Smooth muscle cell of the brain vasculature (primary cell): ENCODE measurements around the gene KIF5A.

Source experiments
- DNase-seq: peaks from one replicate; pipeline ENCODE4 v3.0.0-alpha.2; 2012; ENCODE audit warnings: low read depth, low spot score

Gene KIF5A

GRCh38 chr12:57535764-57536596, 13.9 kb upstream of the KIF5A start:
- no peak for DNase-seq

GRCh38 chr12:57536597-57536942, 13.3 kb upstream of the KIF5A start:
- no peak for DNase-seq

GRCh38 chr12:57539134-57539768, 10.6 kb upstream of the KIF5A start:
- no peak for DNase-seq

GRCh38 chr12:57541001-57541400, 8.8 kb upstream of the KIF5A start:
- no peak for DNase-seq

- no peak for DNase-seq
Measured at GRCh38 chr12:57541717-57542116, 8.1 kb upstream of the KIF5A start.

- no peak for DNase-seq
Measured at GRCh38 chr12:57543581-57543980, 6.3 kb upstream of the KIF5A start.

- DNase-seq = no peak
Measured at GRCh38 chr12:57545809-57546437, 3.9 kb upstream of the KIF5A start.

GRCh38 chr12:57546438-57547287, 3.2 kb upstream of the KIF5A start, which contains the start of gene DCTN2:
Gene DCTN2 (minus strand): TSS chr12:57547192. CDS start chr12:57547063, 129 bp downstream.
- DNase-seq = peak; percentile 88

- DNase-seq = no peak
Measured at GRCh38 chr12:57547288-57548012, 2.4 kb upstream of the KIF5A start.

- no peak for DNase-seq
Measured at GRCh38 chr12:57548013-57548315, 1.9 kb upstream of the KIF5A start.

- DNase-seq = no peak
Measured at GRCh38 chr12:57548488-57548887, 1.4 kb upstream of the KIF5A start.

- DNase-seq = no peak
Measured at GRCh38 chr12:57549203-57549908, 488 bp upstream of the KIF5A start.

GRCh38 chr12:57550641-57551549, 1.1 kb downstream of the KIF5A start:
- DNase-seq = no peak

GRCh38 chr12:57551637-57552305, 1.9 kb downstream of the KIF5A start:
- no peak for DNase-seq

GRCh38 chr12:57552306-57552651, 2.4 kb downstream of the KIF5A start:
- no peak for DNase-seq

- no peak for DNase-seq
Measured at GRCh38 chr12:57552835-57553313, 3.0 kb downstream of the KIF5A start.

- no peak for DNase-seq
Measured at GRCh38 chr12:57553343-57554202, 3.7 kb downstream of the KIF5A start.

- no peak for DNase-seq
Measured at GRCh38 chr12:57554453-57554852, 4.6 kb downstream of the KIF5A start.
